HCT116 (cell line): ENCODE data around the gene TAS1R1. TPM values are rescaled to one million over a fixed set of nuclear protein-coding genes. Genes with fewer than 3 reads are reported as not detected.

Source experiments
- ATAC-seq: fragments of 200-7000 bp; cut with Tn5 transposase; 2 replicates; pipeline ENCODE4 v1.9.1; 2020; ENCODE audit warnings: mild to moderate bottlenecking, moderate library complexity
- BruUV-seq: library from RNA; stranded (reverse); fragments of 400-500 nt; replicated peaks from 2 replicates; lab custom pipeline; 2021; lab: Mats Ljungman, UMichigan
- CTCF ChIA-PET: fragments of 300-600 bp; sonication (Branson Sonifier 250); formaldehyde crosslinking; loops from one replicate; lab custom pipeline; 2021; ENCODE audit warnings: antibody characterized with exemption; lab: Charles Lee
- POLR2A ChIA-PET: fragments of 300-600, 350-600 bp; sonication (Branson Sonifier 250); formaldehyde crosslinking; loops from one replicate; lab custom pipeline; 2021; ENCODE audit warnings: antibody characterized with exemption; lab: Charles Lee
- RAD21 ChIA-PET, 2 experiments: fragments of 300-600 bp; sonication (Branson Sonifier 250); formaldehyde crosslinking; loops; one replicate each; lab custom pipeline; 2023; ENCODE audit warnings: low total read pairs in 2 of 2; ENCODE audit not compliant: uncharacterized antibody in 2 of 2, unreplicated experiment in 2 of 2, low non-redundant PET in 1 of 2; lab: Charles Lee
- DNase-seq: peaks from one replicate; pipeline ENCODE4 v3.0.0-alpha.2; 2010; ENCODE audit warnings: low read depth, low spot score
- H2AFZ ChIP-seq: fragments of 200-600 bp; shearing (Covaris generic), sonication (generic); 2 replicates; pipeline ENCODE4 v1.6.1; 2017; ENCODE audit warnings: low read depth, mixed run types, mixed read lengths, antibody characterized with exemption, low read length; ENCODE audit not compliant: poor library complexity, severe bottlenecking
- H3K27ac ChIP-seq: 2 replicates; pipeline ENCODE4 v1.5.1; 2012; ENCODE audit warnings: low read depth, low read length
- H3K27me3 ChIP-seq: fragments of 200-600 bp; sonication (generic); 2 replicates; pipeline ENCODE4 v1.6.1; 2016; ENCODE audit warnings: mixed run types, low read length, mixed read lengths; ENCODE audit not compliant: insufficient read depth
- H3K36me3 ChIP-seq, 2 experiments: fragments of 200-500 bp in 1 of 2; fragments of 200-600 bp in 1 of 2; sonication (Bioruptor generic) in 1 of 2; sonication (generic) in 1 of 2; 2 replicates each; pipeline versions ENCODE4 v1.5.1 to v1.6.1; 2014 to 2016; ENCODE audit warnings: low read length in 2 of 2, inconsistent platforms in 1 of 2, mixed read lengths in 1 of 2, mixed run types in 1 of 2; ENCODE audit not compliant: insufficient read depth in 2 of 2, control insufficient read depth in 1 of 2
- H3K4me1 ChIP-seq, 2 experiments: fragments of 200-600 bp in 1 of 2; sonication (generic) in 1 of 2; 2 replicates each; pipeline versions ENCODE4 v1.5.1 to v1.6.1; 2012 to 2017; ENCODE audit warnings: low read length in 2 of 2, inconsistent platforms in 1 of 2, mild to moderate bottlenecking in 1 of 2, mixed read lengths in 1 of 2, mixed run types in 1 of 2, moderate library complexity in 1 of 2; ENCODE audit not compliant: insufficient read depth in 2 of 2, control insufficient read depth in 1 of 2
- H3K4me2 ChIP-seq: fragments of 200-600 bp; sonication (generic); 2 replicates; pipeline ENCODE4 v1.6.1; 2017; ENCODE audit warnings: mixed run types, low read length, mixed read lengths
- H3K4me3 ChIP-seq, 2 experiments: fragments of 200-600 bp in 1 of 2; sonication (generic) in 1 of 2; replicated peaks in 1 of 2; 2 replicates each; pipeline ENCODE4 v1.5.1; 2011 to 2016; ENCODE audit warnings: low read length in 2 of 2, control low read depth in 1 of 2, low read depth in 1 of 2, mild to moderate bottlenecking in 1 of 2, mixed read lengths in 1 of 2, mixed run types in 1 of 2
- H3K79me2 ChIP-seq: fragments of 200-600 bp; sonication (generic); 2 replicates; pipeline ENCODE4 v1.6.1; 2017; ENCODE audit warnings: mild to moderate bottlenecking, mixed run types, low read length, moderate library complexity, mixed read lengths; ENCODE audit not compliant: insufficient read depth
- H3K9ac ChIP-seq: fragments of 200-600 bp; sonication (generic); 2 replicates; pipeline ENCODE4 v1.6.1; 2016; ENCODE audit warnings: low read length, mixed read lengths
- H3K9me2 ChIP-seq: fragments of 200-600 bp; sonication (generic), shearing (Covaris generic); 2 replicates; pipeline ENCODE4 v1.6.1; 2017; ENCODE audit warnings: mixed run types, mild to moderate bottlenecking, moderate library complexity; ENCODE audit not compliant: insufficient read depth
- H3K9me3 ChIP-seq, 2 experiments: fragments of 200-500 bp in 1 of 2; fragments of 200-600 bp in 1 of 2; sonication (Bioruptor generic) in 1 of 2; sonication (generic) in 1 of 2; 2 replicates each; pipeline ENCODE4 v1.6.1; 2014 to 2017; ENCODE audit warnings: low read length in 2 of 2, mixed read lengths in 2 of 2, inconsistent platforms in 1 of 2, low read depth in 1 of 2, mild to moderate bottlenecking in 1 of 2, mixed run types in 1 of 2, moderate library complexity in 1 of 2; ENCODE audit not compliant: control insufficient read depth in 1 of 2, insufficient read depth in 1 of 2
- H4K20me1 ChIP-seq: fragments of 200-600 bp; sonication (generic), shearing (Covaris generic); 2 replicates; pipeline ENCODE4 v1.6.1; 2017; ENCODE audit warnings: mixed run types, mild to moderate bottlenecking, moderate library complexity; ENCODE audit not compliant: insufficient read depth
- CEBPB ChIP-seq: IDR thresholded peaks from 2 replicates; pipeline ENCODE4 v1.6.1; 2012; ENCODE audit warnings: low read depth
- MAX ChIP-seq: IDR thresholded peaks from 2 replicates; pipeline ENCODE4 v1.6.1; 2012
- POLR2A ChIP-seq: IDR thresholded peaks from 2 replicates; pipeline ENCODE4 v1.7.0; 2011; ENCODE audit warnings: borderline replicate concordance; ENCODE audit not compliant: insufficient read depth, insufficient read length; ENCODE audit errors: extremely low read depth
- POLR2AphosphoS5 ChIP-seq: IDR thresholded peaks from 2 replicates; pipeline ENCODE4 v1.6.1; 2011; ENCODE audit warnings: mild to moderate bottlenecking, low read depth, low read length, moderate library complexity
- REST ChIP-seq: IDR thresholded peaks from 2 replicates; pipeline ENCODE4 v1.6.1; 2012; ENCODE audit warnings: low read depth
- SP1 ChIP-seq: IDR thresholded peaks from 2 replicates; pipeline ENCODE4 v1.6.1; 2012; ENCODE audit warnings: low read depth
- SRF ChIP-seq: IDR thresholded peaks from 2 replicates; pipeline ENCODE4 v1.6.1; 2012; ENCODE audit warnings: low read depth
- ZFX ChIP-seq: fragments of 450-650 bp; IDR thresholded peaks from 2 replicates; pipeline ENCODE4 v1.6.1; 2017
- ZNF274 ChIP-seq: fragments of 200-500 bp; sonication (Bioruptor generic); IDR thresholded peaks from 2 replicates; pipeline ENCODE4 v1.6.1; 2014; ENCODE audit warnings: mild to moderate bottlenecking, low read depth, low read length, inconsistent platforms
- intact Hi-C: fragments of 100-400 bp; cut with micrococcal nuclease; formaldehyde crosslinking; loops from 2 replicates; pipeline ENCODE4 v1.10.0; 2022
- total RNA-seq: library from RNA; stranded (reverse); gene quantifications from one replicate; pipeline ENCODE4 v1.2.1, GENCODE V29; 2021; ENCODE audit not compliant: unreplicated experiment

TAS1R1 gene
- total RNA-seq, 1 experiment from 2014 or later, result not detected

GRCh38 chr1:6603238-6603914, 48.3 kb downstream of the TAS1R1 start:
- ChIA-PET RAD21 (no interaction called here), POLR2A (interaction anchor here (0.8 to 1.6 kb wide), 3 partner anchors 21 to 80 kb away, joined by 3 to 6 read pairs (median 3); partner anchors contain the start of genes THAP3 and ZBTB48), CTCF (interaction anchor here (0.9 to 1.5 kb wide), 4 partner anchors 9 to 79 kb away, joined by 3 read pairs; partner anchors contain the start of gene NOL9)
- BruUV-seq, result TSS peak; percentile 89
- intact Hi-C loops, result loop anchor here (2.0 kb wide), 1 partner anchor 49 kb away; the partner anchor contains the start of genes NOL9 and TAS1R1
- no peak for DNase-seq
- H3K79me2 ChIP-seq, result peaks cover 42% of the 10 kb centered on the region
- H3K27ac ChIP-seq, result peak overlapping the region; percentile 94
- H3K9ac ChIP-seq, result peak overlapping the region; percentile 85
- H3K4me3 ChIP-seq, result peak overlapping the region; percentile 48 to 96
- H3K9me2 ChIP-seq, result no peaks in the 10 kb centered on the region
- H2AFZ ChIP-seq, result peak overlapping the region; percentile 70
- peaks cover 22 to 33% of the 10 kb centered on the region in 2 experiments for H3K4me1 ChIP-seq
- peaks cover 4% of the 10 kb centered on the region; the same call in 1 of the 2 replicates for H4K20me1 ChIP-seq
- peak overlapping the region; percentile 86 for H3K4me2 ChIP-seq
- peaks cover 2 to 14% of the 10 kb centered on the region in 2 experiments; a peak in 1 of 4 replicates for H3K36me3 ChIP-seq
- no peaks in the 10 kb centered on the region for H3K9me3 ChIP-seq
- no peaks in the 10 kb centered on the region for H3K27me3 ChIP-seq
- TF ChIP-seq MAX (no peak), POLR2AphosphoS5 (no peak; the same call in none of the 2 replicates), POLR2A (peak; percentile 49), SRF (no peak)
- TF ChIP-seq, all 23 proteins: peak for 1
- peak; percentile 44 for ATAC-seq

GRCh38 chr1:6603915-6604558, 48.9 kb downstream of the TAS1R1 start:
- intact Hi-C loops, result loop anchor here (2.0 kb wide), 1 partner anchor 49 kb away; the partner anchor contains the start of genes NOL9 and TAS1R1
- POLR2A ChIA-PET, result interaction anchor here (0.8 to 1.6 kb wide), 3 partner anchors 20 to 80 kb away, joined by 3 to 6 read pairs (median 3); partner anchors contain the start of genes THAP3 and ZBTB48
- no peaks in the 10 kb centered on the region for H3K9me3 ChIP-seq
- TF ChIP-seq REST, result no peak
- TF ChIP-seq CEBPB, result no peak
- no peak for TF ChIP-seq MAX
- peak; percentile 52; the same call in 1 of the 2 replicates for TF ChIP-seq ZFX
- no peak for TF ChIP-seq ZNF274
- TF ChIP-seq SP1, result no peak
- no peak for TF ChIP-seq POLR2A
- no TSS peak for BruUV-seq
- DNase-seq (no peak), ATAC-seq (no peak)
- peaks cover 4% of the 10 kb centered on the region; the same call in 1 of the 2 replicates for H4K20me1 ChIP-seq
- H3K79me2 ChIP-seq, result peaks cover 36% of the 10 kb centered on the region
- H3K4me1 ChIP-seq, result peaks cover 22 to 33% of the 10 kb centered on the region in 2 experiments
- H3K9me2 ChIP-seq, result no peaks in the 10 kb centered on the region
- H3K4me2 ChIP-seq, result peak overlapping the region; percentile 86
- CTCF ChIA-PET, result interaction anchor here (0.9 to 1.5 kb wide), 4 partner anchors 8 to 79 kb away, joined by 3 read pairs; partner anchors contain the start of gene NOL9
- H2AFZ ChIP-seq, result peak overlapping the region; percentile 70
- H3K9ac ChIP-seq, result peak overlapping the region; percentile 85
- H3K36me3 ChIP-seq, result peaks cover 0 to 11% of the 10 kb centered on the region in 2 experiments; a peak in 1 of 4 replicates
- H3K27me3 ChIP-seq, result no peaks in the 10 kb centered on the region
- H3K27ac ChIP-seq, result peak overlapping the region; percentile 94
- peak overlapping the region; percentile 48 to 96 for H3K4me3 ChIP-seq
- RAD21 ChIA-PET, result interaction anchor here in 1 of 2 experiments (0.7 kb wide), 1 partner anchor 26 kb away, joined by 3 read pairs; no protein-coding TSS in a partner anchor
